Keratinocyte (primary cell): ENCODE measurements around the gene CDC42EP3.

ENCODE experiments used
- EZH2 ChIP-seq: IDR thresholded peaks from one replicate; pipeline ENCODE4 v1.6.1; 2012; ENCODE audit warnings: inconsistent platforms, mild to moderate bottlenecking, low read length, moderate library complexity
- TF ChIP-seq, protein P1 (sequence below), 3 experiments: IDR thresholded peaks in 1 of 3; conservative IDR thresholded peaks in 1 of 3; optimal IDR thresholded peaks in 1 of 3; 2 replicates in 2 of 3; 3 replicates in 1 of 3; pipeline versions ENCODE3 to v1.5.1; 2011; ENCODE audit warnings: low read length in 3 of 3, mild to moderate bottlenecking in 3 of 3, moderate library complexity in 2 of 3, control low read depth in 1 of 3, inconsistent platforms in 1 of 3; ENCODE audit not compliant: insufficient read depth in 2 of 3; ENCODE audit errors: extremely low read depth in 1 of 3

DNA sequence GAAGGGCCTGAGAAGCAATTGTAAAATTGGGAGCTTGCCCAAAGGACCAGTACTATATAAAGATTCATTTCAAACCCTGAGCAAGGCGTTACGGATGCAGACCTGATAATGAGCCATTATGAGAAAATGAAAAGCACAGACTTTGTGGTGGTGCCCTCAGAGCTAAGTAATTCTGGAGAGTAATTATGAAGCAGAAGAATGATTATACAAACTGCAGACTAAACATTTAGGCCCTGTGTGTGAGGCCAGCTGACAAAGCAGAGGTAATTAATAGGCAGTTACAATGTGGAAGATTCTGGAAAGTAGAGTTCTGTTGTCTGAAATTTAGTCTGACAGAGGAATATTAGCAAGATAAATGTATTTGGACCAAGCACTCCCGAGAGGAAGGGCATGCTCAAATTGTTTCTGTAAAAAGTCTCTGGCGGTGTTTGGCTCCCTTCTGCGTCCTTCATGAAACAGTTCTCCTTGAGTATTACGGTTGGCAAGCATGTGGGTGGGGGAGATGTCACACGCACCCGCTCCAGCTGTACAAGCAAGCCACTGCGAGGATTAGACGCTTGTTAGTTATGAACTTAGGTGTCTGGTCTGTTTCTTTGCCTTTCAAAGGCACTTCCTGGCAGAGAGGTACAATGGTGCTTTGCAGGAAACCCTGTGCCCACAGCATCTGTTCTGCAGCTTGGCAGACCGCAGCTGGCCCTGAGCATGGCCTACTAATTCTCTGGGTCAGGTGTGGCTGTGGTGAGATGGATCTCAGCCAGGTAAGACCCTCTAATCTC lies 45.5 kb downstream of the CDC42EP3 start:
- TF ChIP-seq, protein P1, sequence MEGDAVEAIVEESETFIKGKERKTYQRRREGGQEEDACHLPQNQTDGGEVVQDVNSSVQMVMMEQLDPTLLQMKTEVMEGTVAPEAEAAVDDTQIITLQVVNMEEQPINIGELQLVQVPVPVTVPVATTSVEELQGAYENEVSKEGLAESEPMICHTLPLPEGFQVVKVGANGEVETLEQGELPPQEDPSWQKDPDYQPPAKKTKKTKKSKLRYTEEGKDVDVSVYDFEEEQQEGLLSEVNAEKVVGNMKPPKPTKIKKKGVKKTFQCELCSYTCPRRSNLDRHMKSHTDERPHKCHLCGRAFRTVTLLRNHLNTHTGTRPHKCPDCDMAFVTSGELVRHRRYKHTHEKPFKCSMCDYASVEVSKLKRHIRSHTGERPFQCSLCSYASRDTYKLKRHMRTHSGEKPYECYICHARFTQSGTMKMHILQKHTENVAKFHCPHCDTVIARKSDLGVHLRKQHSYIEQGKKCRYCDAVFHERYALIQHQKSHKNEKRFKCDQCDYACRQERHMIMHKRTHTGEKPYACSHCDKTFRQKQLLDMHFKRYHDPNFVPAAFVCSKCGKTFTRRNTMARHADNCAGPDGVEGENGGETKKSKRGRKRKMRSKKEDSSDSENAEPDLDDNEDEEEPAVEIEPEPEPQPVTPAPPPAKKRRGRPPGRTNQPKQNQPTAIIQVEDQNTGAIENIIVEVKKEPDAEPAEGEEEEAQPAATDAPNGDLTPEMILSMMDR (optimal IDR thresholded peaks at IDR 0.05 in 1 of 3, IDR thresholded peaks at IDR 0.05 in 1 of 3, conservative IDR thresholded peaks at IDR 0.05 in 1 of 3; ENCODE audit: extremely low read depth in 1 of 3, insufficient read depth in 2 of 3, low read length in 3 of 3): no peak
- no peak for TF ChIP-seq EZH2
